Kidney (tissue), 14 donors: ENCODE measurements around the gene RASA3. TPM values are rescaled to one million over a fixed set of nuclear protein-coding genes. Genes with fewer than 3 reads are reported as not detected.

ENCODE experiments used
- DNase-seq, 5 donors: peaks; one replicate each; pipeline ENCODE4 v3.0.0-alpha.2; 2013 to 2020
- FAIRE-seq: peaks from 2 replicates; lab custom pipeline; 2012; peaks lifted over from hg19 to GRCh38; lab: Jason Lieb, UNC
- H3K27ac ChIP-seq, 2 donors: one replicate each; pipeline ENCODE4 v1.7.0; 2013; ENCODE audit warnings: low read depth in 2 of 2, low read length in 2 of 2, inconsistent platforms in 1 of 2
- H3K27me3 ChIP-seq: one replicate; pipeline ENCODE4 v1.7.1; 2013; ENCODE audit warnings: low read length, inconsistent platforms; ENCODE audit not compliant: control insufficient read depth, insufficient read depth
- H3K36me3 ChIP-seq, 3 donors: one replicate each; pipeline versions ENCODE4 v1.7.0 to v1.7.1; 2013; ENCODE audit warnings: low read length in 3 of 3, control low read depth in 1 of 3, inconsistent platforms in 1 of 3; ENCODE audit not compliant: insufficient read depth in 3 of 3, control insufficient read depth in 2 of 3
- H3K4me1 ChIP-seq, 3 donors: one replicate each; pipeline versions ENCODE4 v1.7.0 to v1.7.1; 2013; ENCODE audit warnings: low read length in 3 of 3, inconsistent platforms in 1 of 3, low read depth in 1 of 3; ENCODE audit not compliant: control insufficient read depth in 2 of 3, insufficient read depth in 2 of 3
- H3K4me3 ChIP-seq, 3 donors: one replicate each; pipeline versions ENCODE4 v1.7.0 to v1.8.1; 2013; ENCODE audit warnings: low read length in 3 of 3, control low read depth in 1 of 3, inconsistent platforms in 1 of 3
- H3K9ac ChIP-seq, 3 donors: one replicate each; pipeline versions ENCODE4 v1.7.0 to v1.7.1; 2013; ENCODE audit warnings: low read length in 3 of 3, control low read depth in 1 of 3, inconsistent platforms in 1 of 3
- H3K9me3 ChIP-seq, 3 donors: one replicate each; pipeline versions ENCODE4 v1.7.0 to v1.7.1; 2013; ENCODE audit warnings: low read length in 3 of 3, control low read depth in 1 of 3, inconsistent platforms in 1 of 3; ENCODE audit not compliant: control insufficient read depth in 2 of 3, insufficient read depth in 1 of 3
- CTCF ChIP-seq: IDR thresholded peaks from 3 replicates; pipeline ENCODE4 v1.5.1; 2012; ENCODE audit warnings: mild to moderate bottlenecking, moderate library complexity, borderline replicate concordance; ENCODE audit not compliant: insufficient read depth; ENCODE audit errors: extremely low read depth
- intact Hi-C: fragments of 100-400 bp; cut with DNase I; formaldehyde crosslinking; loops from one replicate; pipeline ENCODE4 v1.11.1; 2022
- polyA plus RNA-seq: library from polyadenylated mRNA; stranded (reverse); fragments of 350-450 nt; fragmentation: Illumina TruSeq; extraction: RNeasy Lipid Tissue Mini Kit (QIAGEN cat#74804); gene quantifications from one replicate; pipeline ENCODE4 v1.2.3, GENCODE V29; 2014; ENCODE audit warnings: low read depth, low replicate concordance; ENCODE audit not compliant: insufficient read depth
- total RNA-seq: library from RNA; stranded (reverse); fragmentation: NEBNext Ultra II Directional; extraction: Animal tissue kit (Norgen Biotek cat#: 25700); gene quantifications from one replicate; pipeline ENCODE4 v1.2.1, GENCODE V29; 2021
- donor health status: control.
- donor health status: control.
- donor health status: control.
- donor health status: control.
- donor health status: control.
- donor health status: DM: yes; HTN: yes; CAD: no.
- donor health status: Normal renal cell carcinoma (clear cell type).

The RASA3 gene
- total and polyA plus RNA-seq, 2 donors from 2014 or later: 4.2 to 28.8 TPM

DNA sequence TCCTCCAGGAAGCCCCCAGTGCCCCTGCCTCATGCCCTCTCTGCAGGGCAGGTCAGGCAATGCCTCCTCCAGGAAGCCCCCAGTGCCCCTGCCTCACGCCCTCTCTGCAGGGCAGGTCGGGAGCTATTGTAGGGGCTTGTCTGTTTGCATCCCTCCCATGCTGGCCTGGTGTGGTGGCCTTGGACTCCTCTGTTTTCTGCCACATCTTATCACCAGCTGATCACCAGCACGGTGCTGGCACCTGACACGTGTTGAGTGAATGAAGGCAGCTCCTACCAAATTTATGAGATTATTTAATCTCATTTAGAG is 107.1 kb downstream of the RASA3 start:
- no peaks in the 10 kb centered on the region for H3K36me3 ChIP-seq
- peaks cover 0 to 6% (median 3%) of the 10 kb centered on the region in 3 donors for H3K4me1 ChIP-seq
- H3K27ac ChIP-seq: no peak overlapping the region
- no peak overlapping the region for H3K4me3 ChIP-seq
- DNase-seq: no peak
- no peak for TF ChIP-seq CTCF
- no peaks in the 10 kb centered on the region for H3K9me3 ChIP-seq
- no peak overlapping the region for H3K9ac ChIP-seq
- H3K27me3 ChIP-seq: no peaks in the 10 kb centered on the region
- intact Hi-C loops: no loop called here
- FAIRE-seq: no peak

- no peak for DNase-seq
- no peak for TF ChIP-seq CTCF
- Histone ChIP-seq H3K9me3 (no peaks in the 10 kb centered on the region), H3K27ac (no peak overlapping the region), H3K9ac (no peak overlapping the region), H3K27me3 (no peaks in the 10 kb centered on the region), H3K4me1 (peaks cover 0 to 6% (median 3%) of the 10 kb centered on the region in 3 donors), H3K36me3 (no peaks in the 10 kb centered on the region), H3K4me3 (no peak overlapping the region)
- FAIRE-seq: no peak
- intact Hi-C loops: no loop called here
Measured at GRCh38 chr13:114024603-114025404, 107.6 kb downstream of the RASA3 start.

DNA sequence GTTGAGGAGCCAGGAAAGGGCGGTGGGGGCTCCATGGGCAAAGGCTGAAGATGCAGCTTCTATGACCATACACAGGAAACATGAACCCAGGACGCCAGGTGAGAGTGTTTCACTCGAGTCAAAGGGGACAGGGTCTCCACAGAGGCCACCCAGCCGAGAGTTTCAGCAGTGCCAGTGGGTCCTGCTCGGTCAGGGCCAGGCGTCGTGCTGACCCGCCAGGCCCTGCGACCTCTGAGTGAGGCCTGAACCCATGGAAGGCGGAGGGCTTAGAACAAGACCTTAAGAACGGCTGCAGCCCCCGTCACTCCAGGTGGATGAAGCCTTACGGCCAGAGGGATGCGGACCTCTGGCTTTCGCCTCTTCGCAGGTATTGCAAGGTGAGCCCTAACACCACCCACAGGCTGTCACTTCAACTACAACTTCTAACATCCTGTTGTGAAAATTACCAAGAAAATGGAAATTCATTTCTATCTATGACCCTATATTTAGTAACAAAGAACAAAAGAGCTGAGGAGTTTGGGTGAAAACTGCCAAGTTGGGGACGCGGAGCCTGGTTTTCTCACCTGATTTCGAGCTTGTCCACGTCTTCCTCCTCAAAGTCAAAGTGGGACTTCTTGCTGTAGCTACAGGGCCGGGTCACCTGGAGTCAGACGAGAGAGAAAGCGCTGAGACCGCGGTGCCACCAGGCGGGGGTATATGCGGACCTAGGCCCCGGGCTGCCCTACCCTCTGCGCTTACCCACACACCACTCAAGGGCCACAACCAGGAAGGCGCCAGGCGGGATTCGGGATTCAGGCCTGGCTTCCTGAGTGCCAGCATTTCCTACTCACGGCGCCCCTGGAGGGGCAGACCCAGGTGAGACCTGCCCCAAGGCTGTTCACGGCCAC is 108.5 kb downstream of the RASA3 start:
- Histone ChIP-seq H3K9ac (no peak overlapping the region), H3K4me1 (peaks cover 0 to 6% (median 3%) of the 10 kb centered on the region in 3 donors), H3K36me3 (no peaks in the 10 kb centered on the region), H3K9me3 (no peaks in the 10 kb centered on the region), H3K4me3 (no peak overlapping the region), H3K27me3 (no peaks in the 10 kb centered on the region), H3K27ac (no peak overlapping the region)
- FAIRE-seq (no peak), DNase-seq (no peak)
- intact Hi-C loops: no loop called here
- no peak for TF ChIP-seq CTCF
